Activated T-helper 2 cell treated with anti-CD3 and anti-CD28 coated beads, Interferon-gamma antibody, Interleukin-2, Interleukin-4, amounts not matched to agents 10 μg/mL and 5 μg/mL and 100 μg/mL, durations not matched to agents 14 hours and 24 hours and 36 hours (primary cell): Measurements from ENCODE around the gene OCA2. TPM values are rescaled to one million over a fixed set of nuclear protein-coding genes. Genes with fewer than 3 reads are reported as not detected.

Experiments
- DNase-seq: peaks from one replicate; pipeline ENCODE4 v3.0.0; 2021; ENCODE audit warnings: low spot score
- H3K27ac Mint-ChIP-seq: one replicate; pipeline ENCODE4 v1.8.0; 2021; ENCODE audit warnings: mixed read lengths
- H3K27me3 Mint-ChIP-seq: one replicate; pipeline ENCODE4 v1.8.0; 2021; ENCODE audit warnings: low read depth, mixed read lengths
- H3K36me3 Mint-ChIP-seq: one replicate; pipeline ENCODE4 v1.8.0; 2021; ENCODE audit warnings: low read depth, mixed read lengths
- H3K4me1 Mint-ChIP-seq: one replicate; pipeline ENCODE4 v1.8.0; 2021; ENCODE audit warnings: low read depth, mixed read lengths
- H3K4me3 Mint-ChIP-seq: one replicate; pipeline ENCODE4 v1.8.0; 2021; ENCODE audit warnings: low read depth, mild to moderate bottlenecking, moderate library complexity, mixed read lengths
- H3K9me3 Mint-ChIP-seq: one replicate; pipeline ENCODE4 v1.8.0; 2021; ENCODE audit warnings: mixed read lengths
- intact Hi-C: fragments of 100-400 bp; cut with micrococcal nuclease; formaldehyde crosslinking; loops from one replicate; pipeline ENCODE4 v1.15.1; 2023
- total RNA-seq: library from RNA; stranded (reverse); gene quantifications from 2 replicates; pipeline ENCODE4 v1.2.3, GENCODE V29; 2022

OCA2 gene
- total RNA-seq, 1 donor from 2014 or later: not detected

GRCh38 chr15:27866505-27867165 is 232.5 kb downstream of the OCA2 start:
- Mint-ChIP-seq H3K27ac (no peak overlapping the region), H3K4me1 (no peaks in the 10 kb centered on the region), H3K36me3 (no peaks in the 10 kb centered on the region), H3K9me3 (peaks cover 21% of the 10 kb centered on the region), H3K27me3 (no peaks in the 10 kb centered on the region), H3K4me3 (no peak overlapping the region)
- no peak for DNase-seq
- intact Hi-C loops: no loop called here

- intact Hi-C loops: no loop called here
- no peak for DNase-seq
- peaks cover 29% of the 10 kb centered on the region for H3K9me3 Mint-ChIP-seq
- no peaks in the 10 kb centered on the region for H3K4me1 Mint-ChIP-seq
- no peaks in the 10 kb centered on the region for H3K27me3 Mint-ChIP-seq
- H3K36me3 Mint-ChIP-seq: no peaks in the 10 kb centered on the region
- no peak overlapping the region for H3K4me3 Mint-ChIP-seq
- H3K27ac Mint-ChIP-seq: no peak overlapping the region
Measured at GRCh38 chr15:27865926-27866325, 233.2 kb downstream of the OCA2 start.

- no peak for DNase-seq
- H3K27me3 Mint-ChIP-seq: no peaks in the 10 kb centered on the region
- no peaks in the 10 kb centered on the region for H3K4me1 Mint-ChIP-seq
- H3K36me3 Mint-ChIP-seq: no peaks in the 10 kb centered on the region
- H3K9me3 Mint-ChIP-seq: peaks cover 34% of the 10 kb centered on the region
- no peak overlapping the region for H3K27ac Mint-ChIP-seq
- intact Hi-C loops: no loop called here
- no peak overlapping the region for H3K4me3 Mint-ChIP-seq
Measured at GRCh38 chr15:27865323-27865922, 233.7 kb downstream of the OCA2 start.

GRCh38 chr15:27864719-27865118 is 234.4 kb downstream of the OCA2 start:
- no peak overlapping the region for H3K27ac Mint-ChIP-seq

GRCh38 chr15:27864086-27864485 is 235.0 kb downstream of the OCA2 start:
- H3K27me3 Mint-ChIP-seq: no peaks in the 10 kb centered on the region
- DNase-seq: no peak
- no peaks in the 10 kb centered on the region for H3K36me3 Mint-ChIP-seq
- peaks cover 34% of the 10 kb centered on the region for H3K9me3 Mint-ChIP-seq
- H3K4me3 Mint-ChIP-seq: no peak overlapping the region
- no peak overlapping the region for H3K27ac Mint-ChIP-seq
- intact Hi-C loops: no loop called here
- H3K4me1 Mint-ChIP-seq: no peaks in the 10 kb centered on the region

More at GRCh38 chr15:27864719-27865118, 234.4 kb downstream of the OCA2 start:
- peaks cover 34% of the 10 kb centered on the region for H3K9me3 Mint-ChIP-seq
- no peak overlapping the region for H3K4me3 Mint-ChIP-seq
- H3K36me3 Mint-ChIP-seq: no peaks in the 10 kb centered on the region
- no peak for DNase-seq
- intact Hi-C loops: no loop called here
- no peaks in the 10 kb centered on the region for H3K4me1 Mint-ChIP-seq
- H3K27me3 Mint-ChIP-seq: no peaks in the 10 kb centered on the region

- peaks cover 27% of the 10 kb centered on the region for H3K9me3 Mint-ChIP-seq
- H3K4me3 Mint-ChIP-seq: no peak overlapping the region
- intact Hi-C loops: no loop called here
- no peak overlapping the region for H3K27ac Mint-ChIP-seq
- H3K36me3 Mint-ChIP-seq: no peaks in the 10 kb centered on the region
- DNase-seq: no peak
- no peaks in the 10 kb centered on the region for H3K27me3 Mint-ChIP-seq
- H3K4me1 Mint-ChIP-seq: no peaks in the 10 kb centered on the region
Measured at GRCh38 chr15:27863000-27863399, 236.1 kb downstream of the OCA2 start.

- H3K27ac Mint-ChIP-seq: no peak overlapping the region
- H3K27me3 Mint-ChIP-seq: no peaks in the 10 kb centered on the region
- H3K36me3 Mint-ChIP-seq: no peaks in the 10 kb centered on the region
- intact Hi-C loops: no loop called here
- H3K9me3 Mint-ChIP-seq: peaks cover 39% of the 10 kb centered on the region
- H3K4me1 Mint-ChIP-seq: no peaks in the 10 kb centered on the region
- H3K4me3 Mint-ChIP-seq: no peak overlapping the region
- DNase-seq: no peak
Measured at GRCh38 chr15:27861171-27861570, 237.9 kb downstream of the OCA2 start.

GRCh38 chr15:27855137-27855536 is 244.0 kb downstream of the OCA2 start:
- H3K4me3 Mint-ChIP-seq: no peak overlapping the region
- no peak overlapping the region for H3K27ac Mint-ChIP-seq
- DNase-seq: no peak
- intact Hi-C loops: no loop called here
- no peaks in the 10 kb centered on the region for H3K36me3 Mint-ChIP-seq
- no peaks in the 10 kb centered on the region for H3K4me1 Mint-ChIP-seq
- no peaks in the 10 kb centered on the region for H3K27me3 Mint-ChIP-seq
- peaks cover 28% of the 10 kb centered on the region for H3K9me3 Mint-ChIP-seq

- Mint-ChIP-seq H3K4me3 (no peak overlapping the region), H3K36me3 (no peaks in the 10 kb centered on the region), H3K27me3 (no peaks in the 10 kb centered on the region), H3K9me3 (peaks cover 33% of the 10 kb centered on the region), H3K27ac (no peak overlapping the region), H3K4me1 (no peaks in the 10 kb centered on the region)
- DNase-seq: no peak
- intact Hi-C loops: no loop called here
Measured at GRCh38 chr15:27854601-27855000, 244.5 kb downstream of the OCA2 start.

- no peak overlapping the region for H3K27ac Mint-ChIP-seq
- peaks cover 39% of the 10 kb centered on the region for H3K9me3 Mint-ChIP-seq
- H3K4me3 Mint-ChIP-seq: no peak overlapping the region
- no peaks in the 10 kb centered on the region for H3K36me3 Mint-ChIP-seq
- no peak for DNase-seq
- intact Hi-C loops: no loop called here
- H3K27me3 Mint-ChIP-seq: no peaks in the 10 kb centered on the region
- no peaks in the 10 kb centered on the region for H3K4me1 Mint-ChIP-seq
Measured at GRCh38 chr15:27853624-27854455, 245.3 kb downstream of the OCA2 start.

GRCh38 chr15:27851858-27852210 is 247.3 kb downstream of the OCA2 start:
- Mint-ChIP-seq H3K4me3 (no peak overlapping the region), H3K27me3 (no peaks in the 10 kb centered on the region), H3K4me1 (no peaks in the 10 kb centered on the region), H3K9me3 (peaks cover 32% of the 10 kb centered on the region), H3K36me3 (no peaks in the 10 kb centered on the region), H3K27ac (no peak overlapping the region)
- intact Hi-C loops: no loop called here
- DNase-seq: no peak

- no peaks in the 10 kb centered on the region for H3K36me3 Mint-ChIP-seq
- peaks cover 27% of the 10 kb centered on the region for H3K9me3 Mint-ChIP-seq
- intact Hi-C loops: no loop called here
- no peak for DNase-seq
- H3K27me3 Mint-ChIP-seq: no peaks in the 10 kb centered on the region
- no peak overlapping the region for H3K4me3 Mint-ChIP-seq
- no peak overlapping the region for H3K27ac Mint-ChIP-seq
- H3K4me1 Mint-ChIP-seq: no peaks in the 10 kb centered on the region
Measured at GRCh38 chr15:27850981-27851857, 247.9 kb downstream of the OCA2 start.
